ENCODE results near the gene SUFU. TPM values are rescaled to one million over a fixed set of nuclear protein-coding genes. Genes with fewer than 3 reads are reported as not detected.

SUFU gene
- total RNA-seq, 1 experiment from 2014 or later = 13.1 TPM

GRCh38 chr10:102670065-102670670, 166.4 kb downstream of the SUFU start:
- Mint-ChIP-seq H3K4me3 (peak overlapping the region; percentile 20), H3K27me3 (ENCODE audit: low read depth) (no peaks in the 10 kb centered on the region), H3K27ac (peak overlapping the region; percentile 50; the same call in 1 of the 2 replicates), H3K4me1 (peaks cover 54% of the 10 kb centered on the region), H3K9me3 (no peaks in the 10 kb centered on the region), H3K36me3 (no peaks in the 10 kb centered on the region)
- TF ChIP-seq GABPB1 (CRISPR knock-in tag; IDR thresholded peaks at IDR 0.05) = peak; percentile 21; the same call in 1 of the 2 replicates
- TF ChIP-seq CTCF (IDR thresholded peaks at IDR 0.05) = no peak
- DNase-seq (ENCODE audit: low spot score) (no peak), ATAC-seq (no peak)
- POLR2A ChIA-PET = interaction anchor here (1.4 kb wide), 1 partner anchor 8 kb away, joined by 5 read pairs; no protein-coding TSS in a partner anchor
- CTCF ChIA-PET = interaction anchor here (0.8 to 6.8 kb wide), 20 partner anchors 6 to 450 kb away, joined by 3 to 77 read pairs (median 4); partner anchors contain the start of genes ARL3, SFXN2, SUFU and TRIM8

- Mint-ChIP-seq H3K4me3 (peak overlapping the region; percentile 20), H3K36me3 (no peaks in the 10 kb centered on the region), H3K4me1 (peaks cover 62% of the 10 kb centered on the region), H3K27me3 (ENCODE audit: low read depth) (no peaks in the 10 kb centered on the region), H3K27ac (peak overlapping the region; percentile 50), H3K9me3 (no peaks in the 10 kb centered on the region)
- no peak for DNase-seq (ENCODE audit: low spot score)
- ATAC-seq = peak; percentile 44
- TF ChIP-seq NFYB (CRISPR knock-in tag; conservative IDR thresholded peaks at IDR 0.05; ENCODE audit: low read depth) (no peak), NR3C1 (CRISPR knock-in tag; conservative IDR thresholded peaks at IDR 0.05; ENCODE audit: low read depth) (no peak), PRDM15 (CRISPR knock-in tag; IDR thresholded peaks at IDR 0.05) (0 out of 2 replicates have a peak, but pooled peaks have one; percentile 16), TEAD1 (CRISPR knock-in tag; IDR thresholded peaks at IDR 0.05) (no peak)
- ChIA-PET POLR2A (no interaction called here), CTCF (interaction anchor here (1.0 to 3.0 kb wide), 11 partner anchors 10 to 167 kb away, joined by 3 to 26 read pairs (median 8); partner anchors contain the start of genes ARL3, SFXN2, SUFU and TRIM8)
Observed at GRCh38 chr10:102670871-102671434, 167.2 kb downstream of the SUFU start.

GRCh38 chr10:102673236-102673818, 169.6 kb downstream of the SUFU start:
- Mint-ChIP-seq H3K36me3 (no peaks in the 10 kb centered on the region), H3K4me1 (peaks cover 76% of the 10 kb centered on the region), H3K9me3 (no peaks in the 10 kb centered on the region), H3K4me3 (peak overlapping the region; percentile 53; the same call in 1 of the 2 replicates), H3K27me3 (ENCODE audit: low read depth) (no peaks in the 10 kb centered on the region), H3K27ac (peak overlapping the region; percentile 81)
- ChIA-PET CTCF (interaction anchor here (0.6 to 7.2 kb wide), 6 partner anchors 6 to 228 kb away, joined by 3 to 101 read pairs (median 4); partner anchors contain the start of genes ARL3 and SFXN2), POLR2A (interaction anchor here (0.7 to 1.7 kb wide), 3 partner anchors 23 to 131 kb away, joined by 3 to 7 read pairs (median 6); no protein-coding TSS in a partner anchor)
- ATAC-seq = no peak
- no peak for DNase-seq (ENCODE audit: low spot score)
- TF ChIP-seq JUN (CRISPR knock-in tag; IDR thresholded peaks at IDR 0.05) = no peak
- TF ChIP-seq AR (CRISPR knock-in tag; IDR thresholded peaks at IDR 0.05) = no peak
- no peak for TF ChIP-seq E2F1 (CRISPR knock-in tag; IDR thresholded peaks at IDR 0.05)
- no peak for TF ChIP-seq ZNF263 (CRISPR knock-in tag; IDR thresholded peaks at IDR 0.05; ENCODE audit: low read depth)
- no peak for TF ChIP-seq TEAD1 (CRISPR knock-in tag; IDR thresholded peaks at IDR 0.05)
- no peak for TF ChIP-seq NR2C2 (CRISPR knock-in tag; IDR thresholded peaks at IDR 0.05)
- TF ChIP-seq IRF1 (CRISPR knock-in tag; IDR thresholded peaks at IDR 0.05) = no peak
- TF ChIP-seq FOXP4 (CRISPR knock-in tag; IDR thresholded peaks at IDR 0.05) = no peak
- no peak for TF ChIP-seq GTF2I (CRISPR knock-in tag; conservative IDR thresholded peaks at IDR 0.05)
